CD1c-positive myeloid dendritic cell (primary cell): ENCODE results near the gene GAGE12H.
"Not testable (repeated sequence)": the region's sequence is repeated elsewhere in the genome, so short reads cannot be mapped to it uniquely, and the experiment has no call there.

Source experiments
- DNase-seq: peaks from one replicate; pipeline ENCODE4 v3.0.0-alpha.2; 2016; ENCODE audit errors: extremely low spot score

Gene GAGE12H

GRCh38 chrX:49579649-49580048 lies at the start of gene GAGE12H:
GAGE12H (plus strand) TSS chrX:49579949; CDS start chrX:49581104, 1,155 bp downstream.
- DNase-seq = not testable (repeated sequence)

DNA sequence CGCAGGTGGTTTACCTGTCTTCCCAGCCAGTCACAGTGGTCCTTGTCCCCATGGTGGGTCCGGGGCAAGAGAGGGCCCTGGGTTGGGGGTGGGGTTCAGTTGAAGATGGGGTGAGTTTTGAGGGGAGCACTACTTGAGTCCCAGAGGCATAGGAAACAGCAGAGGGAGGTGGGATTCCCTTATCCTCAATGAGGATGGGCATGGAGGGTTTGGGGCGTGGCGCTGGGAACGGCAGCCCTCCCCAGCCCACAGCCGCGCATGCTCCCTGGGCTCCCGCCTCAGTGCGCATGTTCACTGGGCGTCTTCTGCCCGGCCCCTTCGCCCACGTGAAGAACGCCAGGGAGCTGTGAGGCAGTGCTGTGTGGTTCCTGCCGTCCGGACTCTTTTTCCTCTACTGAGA lies 47.9 kb upstream of the GAGE12H start, which contains the start of gene GAGE12C:
Gene GAGE12C, plus strand, starts transcription at position 301 of the 400 bp plus-strand sequence. CDS start 1,155 bp downstream, outside the sequence.
- DNase-seq = not testable (repeated sequence)

- DNase-seq = not testable (repeated sequence)
Measured at GRCh38 chrX:49541433-49541832, 38.3 kb upstream of the GAGE12H start, which contains the start of gene GAGE12D. GAGE12D (plus strand) TSS chrX:49541733; CDS start chrX:49542888, 1,155 bp downstream.

DNA sequence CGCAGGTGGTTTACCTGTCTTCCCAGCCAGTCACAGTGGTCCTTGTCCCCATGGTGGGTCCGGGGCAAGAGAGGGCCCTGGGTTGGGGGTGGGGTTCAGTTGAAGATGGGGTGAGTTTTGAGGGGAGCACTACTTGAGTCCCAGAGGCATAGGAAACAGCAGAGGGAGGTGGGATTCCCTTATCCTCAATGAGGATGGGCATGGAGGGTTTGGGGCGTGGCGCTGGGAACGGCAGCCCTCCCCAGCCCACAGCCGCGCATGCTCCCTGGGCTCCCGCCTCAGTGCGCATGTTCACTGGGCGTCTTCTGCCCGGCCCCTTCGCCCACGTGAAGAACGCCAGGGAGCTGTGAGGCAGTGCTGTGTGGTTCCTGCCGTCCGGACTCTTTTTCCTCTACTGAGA lies 28.8 kb upstream of the GAGE12H start, which contains the start of gene GAGE12E:
Gene GAGE12E, plus strand, starts transcription at position 301 of the 400 bp plus-strand sequence. CDS start 1,155 bp downstream, outside the sequence.
- DNase-seq = not testable (repeated sequence)

- not testable (repeated sequence) for DNase-seq
Measured at GRCh38 chrX:49560542-49560941, 19.2 kb upstream of the GAGE12H start, which contains the start of gene GAGE12F. GAGE12F (plus strand) TSS chrX:49560842; CDS start chrX:49561997, 1,155 bp downstream.

DNA sequence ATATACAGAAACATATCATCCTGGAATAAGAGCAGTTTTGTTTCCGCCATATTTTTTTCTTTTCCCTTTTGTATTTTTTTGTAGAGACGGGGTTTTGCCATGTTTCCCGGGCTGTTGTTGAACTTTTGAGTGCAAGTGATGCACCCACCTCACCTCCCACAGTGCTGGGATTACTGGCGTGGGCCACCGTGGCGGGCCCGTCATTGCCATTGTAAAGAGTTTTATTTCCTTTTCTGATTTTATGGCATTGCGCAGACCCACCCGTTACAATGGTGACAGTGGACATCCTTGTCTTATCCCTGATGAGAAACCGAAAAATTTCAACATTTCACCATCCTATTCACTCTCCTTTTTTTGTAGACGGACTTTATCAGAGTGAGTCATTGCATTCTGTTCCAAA lies 11.0 kb upstream of the GAGE12H start:
- DNase-seq = not testable (repeated sequence)

DNA sequence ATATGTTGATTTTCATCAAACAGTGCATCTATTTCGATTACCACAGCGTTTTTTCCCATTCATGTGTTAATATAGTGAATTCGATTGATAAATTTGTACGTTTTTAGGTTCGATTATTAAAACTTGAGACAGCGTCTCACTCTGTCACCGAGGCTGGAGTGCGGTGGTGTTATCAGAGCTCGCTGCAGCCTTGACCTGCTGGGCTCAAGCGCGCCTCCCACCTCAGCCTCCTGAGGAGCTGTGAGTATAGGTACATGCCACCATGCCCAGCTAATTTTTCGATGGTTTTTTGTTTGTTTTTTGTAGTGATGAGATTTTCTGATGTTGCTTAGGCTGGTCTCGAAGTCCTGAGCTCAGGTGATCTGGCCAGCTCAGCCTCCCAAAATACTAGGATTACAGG lies 10.6 kb upstream of the GAGE12H start:
- DNase-seq = not testable (repeated sequence)

DNA sequence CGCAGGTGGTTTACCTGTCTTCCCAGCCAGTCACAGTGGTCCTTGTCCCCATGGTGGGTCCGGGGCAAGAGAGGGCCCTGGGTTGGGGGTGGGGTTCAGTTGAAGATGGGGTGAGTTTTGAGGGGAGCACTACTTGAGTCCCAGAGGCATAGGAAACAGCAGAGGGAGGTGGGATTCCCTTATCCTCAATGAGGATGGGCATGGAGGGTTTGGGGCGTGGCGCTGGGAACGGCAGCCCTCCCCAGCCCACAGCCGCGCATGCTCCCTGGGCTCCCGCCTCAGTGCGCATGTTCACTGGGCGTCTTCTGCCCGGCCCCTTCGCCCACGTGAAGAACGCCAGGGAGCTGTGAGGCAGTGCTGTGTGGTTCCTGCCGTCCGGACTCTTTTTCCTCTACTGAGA lies 9.6 kb upstream of the GAGE12H start, which contains the start of gene GAGE12G:
Gene GAGE12G, plus strand, starts transcription at position 301 of the 400 bp plus-strand sequence. CDS start 1,155 bp downstream, outside the sequence.
- not testable (repeated sequence) for DNase-seq

DNA sequence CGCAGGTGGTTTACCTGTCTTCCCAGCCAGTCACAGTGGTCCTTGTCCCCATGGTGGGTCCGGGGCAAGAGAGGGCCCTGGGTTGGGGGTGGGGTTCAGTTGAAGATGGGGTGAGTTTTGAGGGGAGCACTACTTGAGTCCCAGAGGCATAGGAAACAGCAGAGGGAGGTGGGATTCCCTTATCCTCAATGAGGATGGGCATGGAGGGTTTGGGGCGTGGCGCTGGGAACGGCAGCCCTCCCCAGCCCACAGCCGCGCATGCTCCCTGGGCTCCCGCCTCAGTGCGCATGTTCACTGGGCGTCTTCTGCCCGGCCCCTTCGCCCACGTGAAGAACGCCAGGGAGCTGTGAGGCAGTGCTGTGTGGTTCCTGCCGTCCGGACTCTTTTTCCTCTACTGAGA lies 9.4 kb downstream of the GAGE12H start, which contains the start of gene GAGE2A:
Gene GAGE2A, plus strand, starts transcription at position 301 of the 400 bp plus-strand sequence. CDS start 1,155 bp downstream, outside the sequence.
- DNase-seq = not testable (repeated sequence)

DNA sequence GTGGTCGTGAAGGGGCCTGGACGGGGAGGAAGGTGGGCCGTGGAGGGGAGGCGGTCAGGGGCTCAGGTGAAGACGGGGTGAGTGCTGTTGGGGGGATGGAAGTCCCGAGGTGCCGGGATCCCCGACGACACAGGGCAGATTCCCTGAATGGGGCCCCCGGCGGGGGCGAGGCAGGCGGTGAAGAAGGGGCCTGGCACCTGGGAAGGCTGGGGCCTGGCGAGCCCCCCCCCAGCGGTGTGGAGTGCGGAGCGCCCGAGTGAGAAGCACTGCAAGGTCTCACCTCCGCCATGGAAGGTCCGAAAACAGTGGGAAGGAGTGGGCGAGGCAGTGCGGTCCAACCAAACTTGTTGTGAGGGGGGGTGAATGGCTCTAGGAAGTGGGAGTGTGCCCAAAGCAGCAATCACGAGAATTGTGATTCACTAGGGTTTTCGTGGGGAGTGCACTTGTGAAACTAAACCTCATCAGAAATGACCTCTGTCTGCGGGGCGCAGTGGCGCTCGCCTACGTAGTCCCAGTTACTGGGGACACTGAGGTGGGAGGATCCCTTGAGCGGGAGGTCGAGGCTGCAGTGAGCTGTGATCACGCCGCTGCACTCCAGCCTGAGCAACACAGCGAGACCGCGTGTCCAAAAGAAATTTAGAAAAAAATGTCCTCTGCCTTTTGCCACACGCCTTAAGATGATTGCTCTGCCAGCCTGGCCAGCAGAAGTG lies 10.2 kb downstream of the GAGE12H start:
- DNase-seq = not testable (repeated sequence)

GRCh38 chrX:49590488-49590887 lies 10.7 kb downstream of the GAGE12H start:
- DNase-seq = not testable (repeated sequence)

DNA sequence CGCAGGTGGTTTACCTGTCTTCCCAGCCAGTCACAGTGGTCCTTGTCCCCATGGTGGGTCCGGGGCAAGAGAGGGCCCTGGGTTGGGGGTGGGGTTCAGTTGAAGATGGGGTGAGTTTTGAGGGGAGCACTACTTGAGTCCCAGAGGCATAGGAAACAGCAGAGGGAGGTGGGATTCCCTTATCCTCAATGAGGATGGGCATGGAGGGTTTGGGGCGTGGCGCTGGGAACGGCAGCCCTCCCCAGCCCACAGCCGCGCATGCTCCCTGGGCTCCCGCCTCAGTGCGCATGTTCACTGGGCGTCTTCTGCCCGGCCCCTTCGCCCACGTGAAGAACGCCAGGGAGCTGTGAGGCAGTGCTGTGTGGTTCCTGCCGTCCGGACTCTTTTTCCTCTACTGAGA lies 19.0 kb downstream of the GAGE12H start, which contains the start of gene GAGE1:
Gene GAGE1, plus strand, starts transcription at position 301 of the 400 bp plus-strand sequence. CDS start 1,155 bp downstream, outside the sequence.
- not testable (repeated sequence) for DNase-seq

DNA sequence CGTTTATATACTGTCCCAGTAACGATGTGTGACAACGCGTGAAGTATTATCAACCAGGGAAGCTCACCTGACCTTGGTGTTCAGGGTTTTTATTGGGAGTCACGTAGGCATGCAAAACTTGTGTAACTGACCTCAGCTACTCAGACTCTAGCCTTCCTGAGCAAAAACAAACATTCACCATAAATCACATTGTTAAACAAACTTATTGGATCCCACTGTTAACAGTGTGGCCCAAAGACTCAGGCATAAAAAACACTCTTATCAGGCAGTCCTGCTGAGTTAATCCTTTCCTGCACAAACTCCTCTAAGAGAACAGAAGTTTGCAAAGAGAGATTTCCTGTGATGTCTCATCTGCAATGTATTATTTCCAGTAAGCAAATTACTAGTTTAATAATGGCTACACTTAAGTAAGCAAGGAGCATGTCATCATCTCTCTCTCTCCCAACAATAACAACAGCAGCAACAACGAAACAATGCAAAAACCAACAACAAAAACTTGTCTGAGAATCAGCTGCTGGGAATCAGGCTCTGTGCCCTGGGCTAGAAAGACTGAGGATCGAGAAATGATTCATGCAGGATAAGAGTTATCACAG lies 31.1 kb downstream of the GAGE12H start:
- DNase-seq = no peak

- DNase-seq = no peak
Measured at GRCh38 chrX:49618574-49618973, 38.8 kb downstream of the GAGE12H start.

GRCh38 chrX:49627086-49627777 lies 47.5 kb downstream of the GAGE12H start:
- peak; percentile 1 for DNase-seq
